ENCODE measurements around the gene DQX1.
A peak's percentile ranks its signal among the peaks of the same experiment; 100 is the strongest.

Gene DQX1

DNA sequence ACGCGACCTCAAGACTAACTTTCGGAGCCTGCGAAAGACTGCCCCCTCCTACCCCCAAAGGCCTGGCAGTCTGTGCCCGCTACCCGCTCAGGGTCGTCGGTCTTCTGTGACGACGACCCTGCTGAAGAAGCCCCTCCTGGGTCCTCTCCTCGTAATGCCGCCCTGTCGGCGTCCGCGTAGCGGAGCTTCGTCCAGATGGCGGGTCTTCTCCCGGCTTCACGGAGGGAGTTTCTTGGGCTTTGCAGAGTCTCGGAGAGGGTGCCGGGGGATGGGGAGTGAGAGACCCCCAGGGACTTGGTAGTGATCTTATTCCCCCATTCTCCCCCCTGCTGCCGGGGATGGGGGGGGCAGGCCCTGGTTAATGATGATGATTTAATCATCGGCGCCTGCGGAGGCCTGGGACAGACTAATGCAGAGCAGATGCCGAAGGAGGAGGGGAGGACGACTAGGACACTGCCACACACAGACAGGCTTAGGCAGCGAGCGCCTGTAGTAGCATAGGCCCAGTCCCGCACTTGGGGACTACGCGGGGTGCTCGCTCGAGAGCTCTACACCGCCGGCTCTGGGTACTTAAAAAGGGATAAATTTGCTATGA is 18.0 kb downstream of the DQX1 start:
- peak; percentile 43 for DNase-seq (ENCODE audit: low spot score)

DNA sequence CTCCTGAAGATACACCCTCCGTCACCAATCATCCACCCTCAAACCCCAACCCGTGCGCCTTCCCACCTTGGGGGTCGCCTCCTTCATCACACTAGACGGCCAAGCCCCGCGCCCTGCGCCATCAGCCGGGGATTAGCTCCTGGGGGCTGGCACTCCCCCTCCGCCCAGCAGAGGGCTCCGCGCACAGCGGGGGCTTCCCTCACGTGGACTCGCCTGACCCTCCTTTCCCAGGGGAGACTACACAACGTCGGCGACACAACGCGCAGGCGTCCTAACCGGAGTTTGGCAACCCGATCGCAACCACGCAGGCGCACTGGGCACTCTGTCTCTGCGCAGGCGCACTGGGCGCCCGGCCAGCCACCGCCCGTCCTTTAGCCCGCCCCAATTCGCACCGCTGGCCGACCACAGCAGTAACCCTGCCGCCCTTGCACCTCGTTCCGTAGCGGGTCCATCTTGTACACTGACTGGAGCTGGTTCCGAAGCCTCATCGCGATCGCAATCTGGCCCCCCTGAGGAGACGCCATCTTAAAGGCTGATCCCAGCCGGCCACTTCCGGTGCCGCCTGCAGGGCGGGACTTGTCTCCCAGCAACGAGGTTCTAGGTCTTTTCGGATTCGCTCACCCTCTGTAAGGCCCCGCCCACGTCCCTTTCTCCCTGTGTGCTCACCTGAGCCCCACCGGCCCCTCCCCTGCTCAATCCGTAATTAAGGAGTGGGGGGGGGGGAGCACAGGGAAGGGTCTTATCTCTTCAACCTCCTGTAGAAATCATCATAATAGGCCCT is 18.7 kb downstream of the DQX1 start, which contains the start of gene PCGF1:
Gene PCGF1, minus strand, starts transcription at position 551 of the 781 bp plus-strand sequence. Its CDS starts 27 bp downstream, at position 524.
- DNase-seq (ENCODE audit: low spot score): peak; percentile 97

DNA sequence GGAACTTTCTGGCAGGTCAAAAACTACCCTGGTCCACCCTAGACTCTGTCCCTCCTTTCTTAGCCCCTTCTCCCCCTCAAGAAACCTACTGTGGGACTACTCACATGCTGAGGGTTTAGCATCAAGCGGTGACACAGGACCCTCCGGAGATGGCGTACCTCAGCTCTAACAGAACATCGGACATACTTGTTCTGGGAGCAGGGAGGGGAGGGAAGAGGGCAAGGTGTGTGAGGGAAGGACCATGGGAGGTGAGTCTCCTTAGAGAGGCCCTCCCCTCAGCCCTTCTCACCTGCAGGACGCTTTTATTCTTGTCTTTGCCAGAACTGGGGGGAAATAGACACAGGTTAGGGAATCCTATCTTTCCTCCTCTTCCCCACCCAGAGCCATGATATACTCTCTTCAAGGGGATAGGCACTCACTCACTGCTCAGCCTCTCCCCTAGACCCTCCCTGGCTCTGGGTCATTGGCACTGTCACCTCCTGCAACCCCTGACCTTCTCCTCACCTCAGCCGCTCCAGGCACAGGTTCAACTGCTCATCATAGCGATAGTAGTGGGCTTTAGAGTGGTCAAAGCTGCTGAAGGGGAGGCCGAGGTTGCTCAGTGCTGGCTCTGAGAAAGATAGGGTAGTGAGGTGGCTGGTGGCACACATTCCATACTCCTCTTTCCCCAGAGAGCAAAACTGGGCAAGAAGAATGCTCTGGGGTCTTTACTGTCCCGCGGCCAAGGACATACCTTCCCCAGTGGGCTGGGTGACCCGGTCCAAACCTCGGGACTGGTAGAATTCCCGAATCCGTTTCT is 20.4 kb downstream of the DQX1 start:
- DNase-seq (ENCODE audit: low spot score): no peak

DNA sequence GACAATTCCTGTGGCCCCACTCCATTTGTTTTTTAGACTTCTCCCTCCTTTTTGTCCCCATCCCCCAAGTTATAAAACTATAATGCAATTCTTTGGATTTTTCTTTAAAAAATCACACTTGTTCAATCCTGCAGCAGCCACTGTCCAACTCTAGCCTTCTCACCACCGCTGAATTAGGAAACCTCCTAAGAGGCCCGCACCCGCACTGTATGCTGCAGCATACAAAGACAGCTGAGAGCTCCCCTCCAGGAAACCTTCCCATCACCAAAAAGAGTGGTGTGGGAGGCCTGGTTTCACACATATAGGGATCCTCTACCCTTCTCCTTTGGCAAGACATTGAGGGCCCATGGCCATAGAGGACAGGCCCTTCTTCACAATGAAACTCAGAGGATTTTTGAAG is 21.4 kb downstream of the DQX1 start:
- DNase-seq (ENCODE audit: low spot score): no peak

DNA sequence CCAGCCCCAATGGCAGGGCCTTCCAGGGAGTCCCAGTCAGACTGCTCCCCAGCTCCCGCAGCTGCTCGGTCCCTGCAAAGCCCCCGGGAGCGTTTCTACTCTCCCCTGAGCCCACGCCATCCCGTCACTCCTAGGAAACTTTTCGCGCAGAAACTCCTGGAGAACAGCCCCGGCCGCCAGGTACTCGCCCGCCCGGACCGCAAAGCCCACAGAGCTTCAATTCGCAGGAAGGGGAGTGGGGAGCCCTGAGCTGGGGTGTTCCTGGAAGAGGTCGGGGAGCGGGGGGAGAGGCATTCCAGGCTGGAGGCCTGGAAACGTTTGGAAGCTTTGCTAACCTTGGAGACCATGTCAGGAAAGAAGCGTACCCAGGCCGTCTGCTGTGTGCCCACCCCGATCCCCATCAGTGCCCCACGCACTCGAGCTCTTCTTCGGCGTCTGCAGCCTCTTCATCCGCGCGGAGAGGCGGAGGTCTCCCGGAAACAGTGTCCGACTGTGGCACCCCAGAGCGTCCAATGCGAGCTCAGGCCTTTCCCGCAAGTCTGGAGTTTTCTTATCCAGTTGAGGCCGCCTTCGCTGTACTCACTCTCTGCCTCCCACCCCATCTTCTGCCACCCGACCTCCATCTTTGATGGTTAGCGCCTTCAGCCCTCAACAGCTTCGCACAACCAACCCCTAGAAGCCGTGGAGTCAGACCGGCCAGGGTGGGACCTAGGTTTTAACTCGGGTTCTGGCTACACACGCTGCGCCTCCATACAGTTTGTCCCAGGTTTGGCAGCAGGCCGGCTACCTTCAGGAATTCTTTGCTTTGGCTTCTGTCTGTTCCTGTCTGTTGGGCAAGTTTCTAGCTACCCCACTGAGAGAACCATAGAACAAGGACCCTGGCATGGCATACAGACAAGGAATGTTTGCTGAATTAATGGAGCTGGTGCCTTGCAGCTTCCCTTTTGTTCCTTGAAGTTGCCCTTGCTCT is 22.2 kb downstream of the DQX1 start:
- no peak for DNase-seq (ENCODE audit: low spot score)

DNA sequence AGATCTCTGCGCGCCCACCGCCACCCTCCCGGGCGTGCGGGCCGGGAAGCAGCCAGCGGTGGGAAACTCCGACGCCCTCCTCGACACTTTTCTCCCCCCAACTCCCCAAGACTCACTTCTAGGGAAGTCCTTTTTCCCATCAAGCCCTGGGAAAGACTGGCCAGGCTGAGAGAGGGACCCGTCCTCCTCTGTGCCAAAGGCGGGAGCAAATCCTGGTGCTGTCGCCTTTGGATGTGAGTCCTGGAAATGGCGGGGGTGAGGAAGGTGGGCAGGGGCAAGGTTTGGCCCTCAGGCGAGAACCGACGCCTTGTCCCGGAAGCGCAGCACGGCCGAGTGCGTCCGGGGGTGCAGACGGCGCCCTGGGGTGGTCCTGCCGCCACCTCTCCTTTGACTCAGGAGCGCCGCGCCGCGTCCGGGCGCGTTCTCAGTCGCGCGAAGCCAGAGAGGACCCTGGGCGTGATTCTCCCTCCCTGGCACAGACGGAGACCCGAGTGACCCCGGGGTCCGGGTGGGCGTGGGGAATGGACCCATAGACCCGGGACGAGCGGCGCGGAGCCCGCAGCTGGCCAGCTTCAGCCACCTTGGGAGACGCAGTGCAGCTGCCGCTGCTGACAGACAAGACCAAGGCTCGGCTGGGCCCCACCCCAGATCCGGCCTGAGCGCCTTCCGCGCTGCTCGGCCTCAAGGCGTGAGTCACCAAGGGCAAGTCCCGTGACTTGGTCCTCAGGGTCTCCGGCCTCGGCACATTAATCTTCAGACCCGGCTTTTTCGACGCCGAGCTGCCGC is 23.1 kb downstream of the DQX1 start:
- peak; percentile 86 for DNase-seq (ENCODE audit: low spot score)

DNA sequence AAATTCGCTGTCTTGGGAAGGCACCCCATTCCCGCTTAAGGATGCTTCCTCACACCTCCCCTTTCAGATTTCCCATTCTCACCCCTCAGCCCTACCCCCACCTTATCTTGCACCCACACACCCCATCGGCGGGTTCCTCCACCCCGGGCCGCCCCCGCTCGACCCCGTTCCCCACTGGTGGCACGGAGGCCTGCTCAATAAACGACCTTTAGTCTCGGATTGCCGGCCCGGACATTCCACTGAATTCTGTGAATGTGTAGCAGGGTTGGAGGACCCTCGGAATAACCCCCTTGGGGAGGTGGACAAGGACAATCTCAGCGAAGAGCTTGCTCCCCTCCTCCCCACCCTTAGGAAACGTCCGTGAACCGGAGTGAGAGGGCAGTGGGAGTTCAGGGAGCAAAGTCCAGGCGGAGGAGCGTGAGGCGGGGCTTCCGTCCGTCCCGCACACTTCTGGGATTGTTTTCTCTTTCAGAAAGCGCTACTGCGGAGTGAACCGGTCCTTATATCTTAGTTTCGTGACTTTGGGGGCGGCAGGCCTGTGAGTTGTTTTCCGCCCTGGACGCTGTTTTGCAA is 23.8 kb downstream of the DQX1 start:
- peak; percentile 65 for DNase-seq (ENCODE audit: low spot score)

DNA sequence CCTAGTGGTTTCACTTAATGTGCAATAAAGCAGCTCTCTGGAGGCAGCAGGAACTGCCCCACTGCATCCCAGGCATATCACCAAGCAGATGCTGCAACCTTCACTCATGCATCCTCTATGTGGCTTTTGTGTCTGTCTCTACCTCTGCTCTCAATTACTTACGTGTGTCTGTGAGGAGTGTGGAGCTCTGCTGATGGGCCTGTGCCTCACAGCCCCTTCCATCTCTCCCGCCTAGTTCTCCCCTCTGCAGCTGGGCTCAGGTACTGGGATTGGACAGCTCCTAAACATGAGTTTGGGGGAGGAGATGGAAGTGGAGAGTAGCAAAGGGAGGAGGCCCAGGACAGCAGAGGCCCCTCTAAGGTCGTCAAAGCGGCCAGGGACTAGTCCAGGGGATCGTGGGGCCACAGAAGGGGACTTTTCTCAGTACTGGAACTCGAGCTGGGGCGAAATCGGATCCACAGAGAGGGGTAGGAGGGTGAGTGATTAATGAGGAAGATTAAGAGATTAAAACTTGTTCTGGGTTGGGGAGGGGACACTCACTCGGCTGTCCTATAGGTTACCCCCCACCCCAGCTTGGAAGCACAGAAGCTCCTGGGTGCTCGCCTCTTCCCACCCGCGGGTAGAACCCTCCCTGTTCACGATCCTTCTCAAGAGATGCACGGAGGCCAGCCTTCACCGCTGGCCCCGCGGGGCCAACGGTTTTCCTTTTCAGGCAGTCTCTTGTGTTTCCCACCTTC is 24.5 kb downstream of the DQX1 start:
- no peak for DNase-seq (ENCODE audit: low spot score)

DNA sequence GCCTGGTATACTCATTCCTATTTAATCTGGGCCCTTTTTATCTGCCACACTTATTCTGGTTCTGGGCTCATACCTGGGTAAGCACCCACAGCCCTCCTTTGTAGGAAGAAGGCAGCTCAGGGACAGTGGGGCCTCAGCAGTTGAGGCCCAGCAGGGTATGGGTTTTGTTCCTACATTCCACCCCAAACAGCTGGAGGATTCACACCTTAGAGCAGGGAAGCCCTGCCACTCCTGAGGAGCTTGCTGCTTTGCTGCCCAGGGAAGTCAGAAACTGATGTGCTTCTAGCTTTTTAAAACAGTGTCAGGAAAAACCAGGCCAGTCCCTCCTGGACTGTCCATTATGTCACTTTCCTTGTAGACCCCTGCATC is 25.5 kb downstream of the DQX1 start:
- no peak for DNase-seq (ENCODE audit: low spot score)

DNA sequence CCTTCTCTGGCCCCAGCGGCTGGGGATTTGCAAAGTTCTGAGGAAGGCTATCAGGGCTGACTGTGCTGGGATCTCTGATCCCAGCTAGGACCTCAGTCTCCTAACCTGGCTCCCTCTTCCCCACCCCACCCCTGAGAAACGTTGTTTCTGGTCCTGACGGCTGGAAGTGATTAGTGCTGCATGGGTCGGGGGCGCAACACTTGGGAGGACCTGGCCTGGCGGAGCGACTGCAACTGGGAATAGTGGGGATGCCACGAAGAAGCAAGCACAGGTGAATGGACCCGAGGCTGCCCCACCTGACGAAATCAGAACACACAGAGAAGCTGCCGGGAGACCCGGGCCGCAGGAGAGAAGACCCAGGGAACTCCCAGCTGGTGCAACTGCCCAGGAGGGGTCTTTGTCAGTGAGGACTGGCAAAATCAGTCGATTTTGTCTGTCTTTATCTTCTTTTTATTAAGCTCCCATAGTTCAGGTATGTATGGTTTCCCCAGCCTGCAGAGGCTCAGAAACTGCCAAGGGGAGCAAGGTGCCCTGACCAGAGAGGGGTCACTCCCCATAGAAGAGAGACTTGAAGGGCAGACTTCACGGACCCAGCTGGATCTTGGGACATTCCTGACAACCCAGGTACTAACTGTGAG is 26.0 kb downstream of the DQX1 start:
- no peak for DNase-seq (ENCODE audit: low spot score)

DNA sequence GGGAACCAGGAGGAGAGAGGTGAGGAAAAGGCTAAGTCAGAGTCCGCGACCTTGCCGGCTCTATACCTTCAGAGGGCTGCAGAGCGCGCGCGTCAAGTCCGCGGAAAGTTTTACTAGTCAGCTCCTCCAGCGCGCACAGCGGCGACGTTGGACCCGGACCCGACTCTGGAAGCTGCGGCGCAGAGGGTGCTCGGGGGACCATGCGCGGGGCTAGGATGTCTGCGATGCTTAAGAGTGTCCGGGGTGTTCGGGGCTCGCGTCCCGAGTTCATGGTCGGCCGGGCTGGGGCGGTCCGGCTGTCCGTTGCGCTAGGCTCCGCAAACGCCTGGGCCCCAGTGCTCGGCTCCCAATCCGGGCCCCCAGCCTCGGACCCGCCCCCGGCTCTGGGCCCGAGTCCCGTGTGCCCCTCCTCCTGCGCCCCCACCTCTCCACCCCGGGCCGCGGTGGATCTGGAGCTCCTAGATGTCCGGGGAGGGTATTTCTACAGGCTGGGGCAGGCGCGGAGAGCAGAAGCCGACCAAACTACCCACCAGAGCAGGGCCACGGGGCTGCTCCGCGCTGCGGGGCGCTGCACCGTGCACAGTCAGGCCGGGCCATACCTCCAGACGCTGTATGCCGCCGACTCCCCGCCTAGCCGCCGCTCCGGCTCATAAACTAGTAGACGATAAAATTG is 26.6 kb downstream of the DQX1 start, which contains the start of gene LBX2:
Gene LBX2, minus strand, starts transcription at position 337 of the 673 bp plus-strand sequence. Its CDS starts 66 bp downstream, at position 271.
- no peak for DNase-seq (ENCODE audit: low spot score)

DNA sequence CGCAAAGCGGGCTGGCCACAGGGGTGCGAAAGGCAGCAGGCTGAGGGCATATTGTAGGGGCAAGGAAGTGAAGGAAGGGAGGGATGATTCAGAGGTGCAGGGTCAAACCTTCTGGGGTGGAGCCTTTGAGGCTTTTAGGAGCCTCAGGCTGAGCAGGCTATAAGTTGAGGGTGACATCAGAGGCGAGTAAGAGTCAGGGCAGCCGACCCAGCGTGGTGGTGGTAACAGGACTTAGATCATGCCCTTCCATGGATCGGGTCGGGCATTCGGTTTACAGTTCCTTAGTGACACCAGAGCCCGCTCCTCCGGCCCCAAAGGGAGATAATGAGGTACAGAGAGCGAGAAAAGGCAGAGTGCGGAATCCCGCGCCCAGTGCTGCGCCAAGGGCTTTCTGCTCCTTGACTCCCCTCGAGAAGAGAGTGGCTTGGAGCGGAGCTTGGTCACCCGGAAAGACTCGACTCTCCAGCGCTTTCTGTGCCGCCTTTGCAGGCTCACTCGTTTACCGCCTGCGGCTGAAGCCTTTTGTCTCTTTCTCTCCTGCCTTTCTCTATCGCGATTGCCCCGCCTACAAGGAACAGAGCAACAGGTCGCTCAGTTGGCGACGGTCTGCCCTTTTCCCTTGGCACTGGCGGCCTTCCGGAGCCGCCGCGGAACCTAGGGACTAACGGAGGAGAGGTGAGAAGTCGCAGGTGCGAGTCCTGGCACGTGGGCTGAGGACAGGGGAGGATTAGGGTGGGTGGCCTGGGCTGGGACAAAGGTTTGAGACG is 27.3 kb downstream of the DQX1 start:
- DNase-seq (ENCODE audit: low spot score): no peak

DNA sequence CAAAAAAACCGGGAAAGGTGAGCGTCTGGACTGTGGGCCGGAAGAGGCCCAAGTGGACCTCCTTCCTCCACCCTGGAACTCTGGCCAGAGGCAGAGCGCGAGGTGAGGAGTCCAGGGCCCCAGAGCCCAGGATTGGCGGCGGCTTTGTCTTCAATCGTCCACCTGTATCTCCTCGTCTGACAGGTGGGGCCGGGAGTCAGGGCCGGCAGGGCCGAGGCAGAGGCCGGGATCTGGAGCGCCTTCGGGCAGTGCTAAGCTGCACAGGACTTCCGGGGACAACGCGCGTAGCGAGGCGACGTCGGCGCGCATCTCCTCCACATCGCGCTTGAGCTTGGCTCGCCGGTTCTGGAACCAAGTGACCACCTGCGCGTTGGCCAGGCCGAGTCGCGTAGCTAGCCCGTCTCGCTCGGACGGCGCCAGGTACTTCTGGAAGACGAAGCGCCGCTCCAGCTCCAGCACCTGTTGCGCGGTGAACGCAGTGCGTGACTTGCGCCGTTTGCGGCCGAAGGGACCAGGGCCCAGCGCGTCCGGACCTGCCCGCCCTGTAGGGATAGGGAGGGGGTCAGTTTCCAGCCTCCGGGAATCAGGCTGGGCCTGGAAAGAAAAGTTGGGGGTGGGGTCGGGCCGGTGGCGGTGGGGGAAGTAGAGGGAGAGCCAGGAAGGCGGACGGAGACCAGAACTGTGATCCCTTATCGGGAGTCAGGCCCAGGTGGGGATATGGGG is 28.1 kb downstream of the DQX1 start:
- DNase-seq (ENCODE audit: low spot score): no peak

DNA sequence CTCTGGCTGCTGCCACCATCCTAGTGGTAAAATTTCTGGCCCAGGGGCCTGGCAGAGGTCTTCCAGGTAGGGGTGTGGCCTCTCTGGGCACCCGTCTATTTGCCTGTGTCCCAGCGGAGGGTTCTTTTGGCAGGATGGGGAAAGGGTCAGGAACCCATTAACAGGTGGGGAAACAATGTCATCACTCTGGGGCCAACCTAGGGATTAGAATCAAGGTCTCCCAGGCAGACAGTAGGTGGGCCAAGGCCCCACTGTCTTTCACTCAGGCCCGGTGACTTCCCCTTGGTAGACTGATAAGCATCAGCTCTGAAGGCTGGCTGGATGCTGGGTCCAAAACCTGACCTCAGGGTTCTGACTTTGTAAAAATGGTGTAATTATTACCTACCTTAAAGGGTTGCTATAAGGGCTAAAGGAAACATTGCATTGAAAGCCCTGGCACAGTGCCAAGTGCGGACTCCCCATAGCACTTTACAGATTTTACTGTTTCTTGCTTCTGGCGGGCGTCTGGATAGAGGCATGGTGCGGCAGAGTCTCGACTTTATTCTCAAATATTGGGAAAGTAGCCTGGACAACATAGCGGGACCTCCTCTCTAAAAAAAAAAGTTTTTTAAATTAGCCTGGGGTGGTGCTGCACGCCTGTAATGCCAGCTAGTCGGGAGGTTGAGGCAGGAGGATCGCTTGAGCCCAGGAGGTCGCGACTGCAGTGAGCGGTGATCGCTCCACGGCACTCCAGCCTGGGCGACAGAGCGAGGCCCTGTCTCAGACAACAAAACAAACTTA is 28.8 kb downstream of the DQX1 start:
- no peak for DNase-seq (ENCODE audit: low spot score)

DNA sequence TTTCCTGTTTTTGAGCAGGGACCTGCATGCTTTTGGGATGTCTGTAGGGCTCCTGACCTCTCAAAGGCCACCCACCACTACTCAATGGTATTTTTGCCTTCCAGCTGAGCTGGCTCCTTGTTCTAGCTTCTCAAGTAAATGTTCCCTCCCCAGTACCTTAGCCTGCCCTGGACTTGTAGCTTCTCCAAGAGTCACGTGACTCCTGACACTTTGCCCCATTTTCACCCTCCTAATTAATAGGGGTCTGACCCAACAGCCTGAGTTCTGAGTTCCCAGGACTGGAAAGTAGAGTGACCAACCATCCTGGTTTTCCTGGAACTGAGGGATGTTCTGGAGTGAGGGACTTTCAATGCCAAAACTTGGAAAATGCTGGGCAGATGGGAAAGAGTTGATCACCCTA is 30.6 kb downstream of the DQX1 start:
- DNase-seq (ENCODE audit: low spot score): no peak

DNA sequence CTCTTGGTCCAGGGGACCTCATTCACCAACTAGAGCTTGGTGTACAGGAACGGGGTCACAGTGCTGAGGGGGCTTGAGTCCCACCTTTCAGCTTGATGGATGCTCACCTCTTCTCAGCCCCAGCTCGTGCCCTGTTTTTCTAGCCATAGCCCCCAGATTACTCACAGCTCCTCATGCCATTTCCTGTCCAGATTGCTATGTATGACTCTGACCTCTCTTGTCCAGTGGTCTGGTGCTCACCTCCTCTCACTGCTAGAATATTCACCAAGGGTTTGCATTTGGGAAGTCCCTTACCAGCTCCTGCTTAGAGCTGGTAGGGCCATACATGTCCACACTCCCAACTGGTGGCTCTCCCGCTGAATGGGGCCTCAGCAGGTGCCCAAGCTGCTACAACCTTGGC is 32.5 kb downstream of the DQX1 start:
- DNase-seq (ENCODE audit: low spot score): no peak

Data from LoVo (cell line).